H1 (cell line): ENCODE results near the gene MKKS. TPM values are rescaled to one million over a fixed set of nuclear protein-coding genes. Genes with fewer than 3 reads are reported as not detected.
A peak's percentile ranks its signal among the peaks of the same experiment; 100 is the strongest.

Experiments
- CTCF ChIA-PET: fragments of 300-600 bp; sonication (Branson Sonifier 250); formaldehyde crosslinking; loops from one replicate; lab custom pipeline; 2021; ENCODE audit not compliant: partially characterized antibody; lab: Charles Lee
- POLR2A ChIA-PET: fragments of 300-600 bp; sonication (Branson Sonifier 250); formaldehyde crosslinking; loops from one replicate; lab custom pipeline; 2021; ENCODE audit warnings: inconsistent platforms; ENCODE audit not compliant: partially characterized antibody; lab: Charles Lee
- DNase-seq, 2 experiments: peaks; one replicate each; pipeline versions ENCODE4 v3.0.0 to v3.0.0-alpha.2; 2010 to 2022; ENCODE audit warnings: low spot score in 2 of 2, low read depth in 1 of 2, mixed read lengths in 1 of 2
- FAIRE-seq: peaks from 2 replicates; lab custom pipeline; 2011; peaks lifted over from hg19 to GRCh38; lab: Jason Lieb, UNC
- H2AFZ ChIP-seq: 2 replicates; pipeline ENCODE4 v1.8.1; 2012; ENCODE audit warnings: low read length, inconsistent platforms
- H2AK5ac ChIP-seq: 2 replicates; pipeline ENCODE4 v1.6.1; 2013; ENCODE audit warnings: low read depth, low read length
- H2BK120ac ChIP-seq: replicated peaks from 2 replicates; pipeline ENCODE3; 2013; ENCODE audit warnings: low read depth, low read length, inconsistent platforms
- H2BK12ac ChIP-seq: 2 replicates; pipeline ENCODE4 v1.6.1; 2013; ENCODE audit warnings: low read depth, low read length
- H2BK15ac ChIP-seq: 2 replicates; pipeline ENCODE4 v1.6.1; 2013; ENCODE audit warnings: low read length
- H2BK20ac ChIP-seq: 2 replicates; pipeline ENCODE4 v1.6.1; 2013; ENCODE audit warnings: low read length
- H2BK5ac ChIP-seq: 2 replicates; pipeline ENCODE4 v1.6.1; 2013; ENCODE audit warnings: low read depth, low read length
- H3K14ac ChIP-seq: 2 replicates; pipeline ENCODE4 v1.6.1; 2013; ENCODE audit warnings: inconsistent platforms; ENCODE audit not compliant: insufficient read length
- H3K18ac ChIP-seq: 2 replicates; pipeline ENCODE4 v1.6.1; 2013; ENCODE audit warnings: low read length; ENCODE audit errors: extremely low read depth
- H3K23ac ChIP-seq: 2 replicates; pipeline ENCODE4 v1.6.1; 2013; ENCODE audit warnings: inconsistent platforms; ENCODE audit not compliant: insufficient read length
- H3K23me2 ChIP-seq: 2 replicates; pipeline ENCODE4 v1.6.1; 2013; ENCODE audit warnings: low read depth, low read length
- H3K27ac ChIP-seq: 2 replicates; pipeline ENCODE4 v1.6.1; 2011; ENCODE audit warnings: low read depth, low read length, inconsistent platforms
- H3K27me3 ChIP-seq, 4 experiments: replicated peaks in 1 of 4; 1 replicate in 1 of 4; 2 replicates in 3 of 4; pipeline versions ENCODE4 v1.6.1 to v1.8.1; 2011 to 2013; ENCODE audit warnings: low read length in 3 of 4, mild to moderate bottlenecking in 3 of 4, inconsistent platforms in 2 of 4, mixed read lengths in 2 of 4, moderate library complexity in 1 of 4; ENCODE audit not compliant: control insufficient read depth in 3 of 4, insufficient read depth in 3 of 4; ENCODE audit errors: extremely low read depth in 1 of 4
- H3K36me3 ChIP-seq, 4 experiments: 2 replicates each; pipeline versions ENCODE4 v1.6.1 to v1.8.1; 2011 to 2013; ENCODE audit warnings: mild to moderate bottlenecking in 4 of 4, low read length in 3 of 4, moderate library complexity in 2 of 4, control low read depth in 1 of 4, inconsistent platforms in 1 of 4; ENCODE audit not compliant: insufficient read depth in 4 of 4, control insufficient read depth in 2 of 4
- H3K4ac ChIP-seq: replicated peaks from 2 replicates; pipeline ENCODE3; 2013; ENCODE audit warnings: low read length, low read depth, mixed read lengths, inconsistent platforms; ENCODE audit not compliant: insufficient read length
- H3K4me1 ChIP-seq, 4 experiments: replicated peaks in 1 of 4; 1 replicate in 1 of 4; 2 replicates in 3 of 4; pipeline versions ENCODE4 v1.6.1 to v1.8.1; 2011 to 2013; ENCODE audit warnings: low read length in 3 of 4, inconsistent platforms in 2 of 4, mixed read lengths in 1 of 4; ENCODE audit not compliant: insufficient read depth in 4 of 4, control insufficient read depth in 3 of 4
- H3K4me2 ChIP-seq, 2 experiments: 2 replicates each; pipeline versions ENCODE4 v1.6.1 to v1.8.1; 2011 to 2013; ENCODE audit warnings: low read depth in 2 of 2, low read length in 2 of 2, control low read depth in 1 of 2, inconsistent platforms in 1 of 2, mild to moderate bottlenecking in 1 of 2; ENCODE audit not compliant: insufficient read depth in 1 of 2
- H3K4me3 ChIP-seq, 4 experiments: fragments of 200-600, 300-600 bp in 1 of 4; sonication (generic), shearing (Covaris generic), sonication (Bioruptor Twin) in 1 of 4; 2 replicates each; pipeline versions ENCODE4 v1.5.1 to v1.8.1; 2011 to 2016; ENCODE audit warnings: low read length in 4 of 4, low read depth in 3 of 4, control low read depth in 2 of 4, inconsistent platforms in 2 of 4, mild to moderate bottlenecking in 2 of 4, mixed read lengths in 1 of 4, moderate library complexity in 1 of 4; ENCODE audit not compliant: insufficient read depth in 2 of 4; ENCODE audit errors: extremely low read depth in 1 of 4
- H3K56ac ChIP-seq: replicated peaks from 2 replicates; pipeline ENCODE3; 2013; ENCODE audit warnings: low read depth, mild to moderate bottlenecking, mixed read lengths, low read length, inconsistent platforms; ENCODE audit not compliant: insufficient read length
- H3K79me1 ChIP-seq: 2 replicates; pipeline ENCODE4 v1.6.1; 2013; ENCODE audit warnings: low read depth, low read length, control low read depth
- H3K79me2 ChIP-seq, 2 experiments: 2 replicates each; pipeline versions ENCODE4 v1.6.1 to v1.8.1; 2012 to 2013; ENCODE audit warnings: low read length in 2 of 2, mild to moderate bottlenecking in 2 of 2, inconsistent platforms in 1 of 2; ENCODE audit not compliant: insufficient read depth in 2 of 2, control insufficient read depth in 1 of 2
- H3K9ac ChIP-seq, 4 experiments: replicated peaks in 1 of 4; 1 replicate in 1 of 4; 2 replicates in 3 of 4; pipeline versions ENCODE4 v1.6.1 to v1.8.1; 2011 to 2013; ENCODE audit warnings: low read depth in 3 of 4, low read length in 3 of 4, control low read depth in 2 of 4, mild to moderate bottlenecking in 2 of 4, moderate library complexity in 2 of 4, inconsistent platforms in 1 of 4; ENCODE audit errors: extremely low read depth in 1 of 4
- H3K9me3 ChIP-seq, 2 experiments: 2 replicates each; pipeline versions ENCODE4 v1.6.1 to v1.8.1; 2012 to 2013; ENCODE audit warnings: mild to moderate bottlenecking in 2 of 2, moderate library complexity in 2 of 2, control low read depth in 1 of 2, inconsistent platforms in 1 of 2, low read depth in 1 of 2, low read length in 1 of 2, mixed read lengths in 1 of 2; ENCODE audit not compliant: insufficient read depth in 2 of 2
- H4K20me1 ChIP-seq, 2 experiments: replicated peaks in 1 of 2; 2 replicates each; pipeline versions ENCODE3 to v1.8.1; 2011 to 2013; ENCODE audit warnings: inconsistent platforms in 2 of 2, low read length in 2 of 2, mild to moderate bottlenecking in 1 of 2; ENCODE audit not compliant: insufficient read depth in 2 of 2, control insufficient read depth in 1 of 2
- H4K5ac ChIP-seq: 2 replicates; pipeline ENCODE4 v1.6.1; 2013; ENCODE audit warnings: low read length, low read depth, mixed read lengths, inconsistent platforms; ENCODE audit not compliant: insufficient read length
- H4K8ac ChIP-seq: 2 replicates; pipeline ENCODE4 v1.8.0; 2013; ENCODE audit warnings: mild to moderate bottlenecking, moderate library complexity, low read length, inconsistent platforms; ENCODE audit not compliant: insufficient read depth; ENCODE audit errors: extremely low read depth
- H4K91ac ChIP-seq: replicated peaks from 2 replicates; pipeline ENCODE3; 2013; ENCODE audit warnings: low read length, mixed read lengths, inconsistent platforms; ENCODE audit not compliant: insufficient read length
- CBX5 ChIP-seq: fragments of 300-800, 300-1000 bp; sonication (generic); IDR thresholded peaks from 2 replicates; pipeline ENCODE4 v1.7.1; 2016; ENCODE audit warnings: antibody characterized with exemption, low read length, low read depth
- KDM1A ChIP-seq: fragments of 200-600, 300-600 bp; sonication (generic); IDR thresholded peaks from 2 replicates; pipeline ENCODE4 v1.7.1; 2016; ENCODE audit warnings: mild to moderate bottlenecking, low read length, borderline replicate concordance
- KDM4A ChIP-seq: IDR thresholded peaks from one replicate; pipeline ENCODE4 v1.7.1; 2012; ENCODE audit warnings: low read depth, mild to moderate bottlenecking, moderate library complexity, low read length, inconsistent platforms; ENCODE audit not compliant: severe bottlenecking
- NANOG ChIP-seq: IDR thresholded peaks from 2 replicates; pipeline ENCODE4 v1.6.1; 2011; ENCODE audit warnings: low read length, low read depth, mild to moderate bottlenecking, inconsistent platforms; ENCODE audit not compliant: insufficient read depth, poor library complexity, severe bottlenecking
- SUZ12 ChIP-seq: fragments of 200-600 bp; sonication (generic); IDR thresholded peaks from 2 replicates; pipeline ENCODE4 v1.6.1; 2012; ENCODE audit warnings: mild to moderate bottlenecking, inconsistent platforms, low read length, moderate library complexity, mixed read lengths
- TBP ChIP-seq: IDR thresholded peaks from 2 replicates; pipeline ENCODE4 v1.6.1; 2011; ENCODE audit warnings: low read depth, low read length, improper control_type of control experiment
- WGBS, 2 experiments: shearing (Covaris generic) in 1 of 2; methylation state at CpG; one replicate each; pipeline versions ENCODE4 v1.1.6 to v1.1.7; 2013 to 2015; ENCODE audit warnings: low lambda C conversion rate in 2 of 2, mixed read lengths in 2 of 2, inconsistent platforms in 1 of 2, low coverage in 1 of 2, missing lambda C conversion rate in 1 of 2; ENCODE audit not compliant: insufficient replicate concordance in 2 of 2, insufficient coverage in 1 of 2, insufficient read length in 1 of 2; ENCODE audit errors: extremely low coverage in 1 of 2, missing lambda C conversion rate in 1 of 2; 5-methylcytosine and 5-hydroxymethylcytosine counted together
- polyA plus RNA-seq, 7 experiments: library from polyadenylated mRNA; depleted of rRNA in 3 of 7; stranded (reverse) in 5 of 7; unstranded in 2 of 7; fragments of >200 nt in 5 of 7; fragments of 200-250 nt in 2 of 7; gene quantifications; 1 replicate in 5 of 7; 2 replicates in 1 of 7; 4 replicates in 1 of 7; pipeline versions ENCODE4 v1.2.1 to v1.2.3, GENCODE V29; 2011 to 2013; ENCODE audit warnings: missing spikeins in 2 of 7, mixed read lengths in 2 of 7
- total RNA-seq: library from RNA; stranded (reverse); fragmentation: NEBNext Ultra II Directional; extraction: Animal tissue kit (Norgen Biotek cat#: 25700); gene quantifications from 2 replicates; pipeline ENCODE4 v1.2.1, GENCODE V29; 2021
- TF ChIP-seq, protein P1 (sequence below): IDR thresholded peaks from 2 replicates; pipeline ENCODE4 v1.6.1; 2011; ENCODE audit warnings: low read depth, mild to moderate bottlenecking, low read length; ENCODE audit not compliant: insufficient read depth
- TF ChIP-seq, protein P2 (sequence below), 3 experiments: IDR thresholded peaks; 1 replicate in 2 of 3; 2 replicates in 1 of 3; pipeline versions ENCODE4 v1.5.1 to v1.6.1; 2011; ENCODE audit warnings: low read length in 3 of 3, mild to moderate bottlenecking in 3 of 3, inconsistent platforms in 2 of 3, low read depth in 1 of 3, moderate library complexity in 1 of 3; ENCODE audit not compliant: insufficient read depth in 1 of 3; ENCODE audit errors: control extremely low read depth in 1 of 3
- TF ChIP-seq, protein P3 (sequence below): IDR thresholded peaks from 2 replicates; pipeline ENCODE4 v1.6.1; 2012; ENCODE audit warnings: inconsistent platforms

Gene MKKS
- total and polyA plus RNA-seq, 2 of the 8 experiments (the other 6 are each of a cell fraction or from before 2014, with no cell fraction given): 15.9 to 24.8 TPM

DNA sequence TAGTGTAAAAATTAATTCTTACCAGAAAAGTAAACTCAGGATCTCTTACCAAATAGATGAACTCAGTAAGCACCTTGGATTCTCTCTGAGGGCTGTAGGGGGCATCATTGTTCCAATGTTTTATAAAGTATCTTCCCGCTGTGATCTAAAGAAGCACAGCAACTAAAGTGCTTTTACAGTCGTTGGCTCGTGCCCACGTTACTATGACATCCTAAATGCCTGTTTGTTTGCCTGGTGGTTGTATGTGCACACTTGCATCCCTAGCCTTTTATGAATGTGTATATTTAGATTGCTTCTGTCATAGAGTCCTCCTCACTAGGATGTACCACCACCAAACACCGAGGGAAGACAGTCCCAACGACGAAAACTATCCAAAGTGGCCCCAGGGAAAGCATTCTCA, 35.6 kb upstream of the MKKS start:
- ChIA-PET CTCF (interaction anchor here (0.6 to 2.5 kb wide), 3 partner anchors 9 to 66 kb away, joined by 3 to 15 read pairs (median 4); no protein-coding TSS in a partner anchor), POLR2A (no interaction called here)
- Histone ChIP-seq H3K9ac (no peak overlapping the region), H3K27me3 (no peaks in the 10 kb centered on the region), H3K79me1 (no peaks in the 10 kb centered on the region), H3K23me2 (no peaks in the 10 kb centered on the region), H3K79me2 (peaks cover 0 to 11% of the 10 kb centered on the region in 2 experiments; a peak in 2 of 4 replicates), H2AK5ac (no peak overlapping the region), H3K14ac (no peak overlapping the region), H3K4me3 (no peak overlapping the region; a peak in 1 of 8 replicates), H4K8ac (no peak overlapping the region), H2BK12ac (peak overlapping the region; percentile 70), H2BK5ac (0 out of 2 replicates have a peak overlapping the region, but pooled peaks have one; percentile 16), H3K27ac (no peak overlapping the region), H2AFZ (no peak overlapping the region), H3K23ac (no peak overlapping the region), H3K36me3 (no peaks in the 10 kb centered on the region), H2BK120ac (no peak overlapping the region), H4K91ac (no peak overlapping the region), H3K18ac (no peak overlapping the region; the same call in 1 of the 2 replicates), H2BK15ac (no peak overlapping the region), H2BK20ac (no peak overlapping the region), H3K4ac (no peak overlapping the region), H4K20me1 (no peaks in the 10 kb centered on the region), H4K5ac (no peak overlapping the region), H3K56ac (no peak overlapping the region), H3K4me2 (0 out of 4 replicates have a peak overlapping the region, but pooled peaks have one; percentile 16 to 22), H3K9me3 (no peaks in the 10 kb centered on the region), H3K4me1 (peaks cover 0 to 30% (median 22%) of the 10 kb centered on the region in 4 experiments; a peak in 6 of 7 replicates)
- 46% methylated on average over 7 of the region's 7 CpGs; no CpG with 5 or more reads in 1 of the 2 experiments for WGBS, 2 experiments
- DNase-seq (peak in 1 of 2 experiments; percentile 23), FAIRE-seq (peak; percentile 73)
- TF ChIP-seq KDM4A: no peak
- no peak for TF ChIP-seq CBX5
- TF ChIP-seq KDM1A: no peak
- TF ChIP-seq NANOG: peak; percentile 51
- TF ChIP-seq TBP: no peak
- TF ChIP-seq SUZ12: no peak
- TF ChIP-seq, protein P1, sequence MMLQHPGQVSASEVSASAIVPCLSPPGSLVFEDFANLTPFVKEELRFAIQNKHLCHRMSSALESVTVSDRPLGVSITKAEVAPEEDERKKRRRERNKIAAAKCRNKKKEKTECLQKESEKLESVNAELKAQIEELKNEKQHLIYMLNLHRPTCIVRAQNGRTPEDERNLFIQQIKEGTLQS: no peak
- TF ChIP-seq, protein P2, sequence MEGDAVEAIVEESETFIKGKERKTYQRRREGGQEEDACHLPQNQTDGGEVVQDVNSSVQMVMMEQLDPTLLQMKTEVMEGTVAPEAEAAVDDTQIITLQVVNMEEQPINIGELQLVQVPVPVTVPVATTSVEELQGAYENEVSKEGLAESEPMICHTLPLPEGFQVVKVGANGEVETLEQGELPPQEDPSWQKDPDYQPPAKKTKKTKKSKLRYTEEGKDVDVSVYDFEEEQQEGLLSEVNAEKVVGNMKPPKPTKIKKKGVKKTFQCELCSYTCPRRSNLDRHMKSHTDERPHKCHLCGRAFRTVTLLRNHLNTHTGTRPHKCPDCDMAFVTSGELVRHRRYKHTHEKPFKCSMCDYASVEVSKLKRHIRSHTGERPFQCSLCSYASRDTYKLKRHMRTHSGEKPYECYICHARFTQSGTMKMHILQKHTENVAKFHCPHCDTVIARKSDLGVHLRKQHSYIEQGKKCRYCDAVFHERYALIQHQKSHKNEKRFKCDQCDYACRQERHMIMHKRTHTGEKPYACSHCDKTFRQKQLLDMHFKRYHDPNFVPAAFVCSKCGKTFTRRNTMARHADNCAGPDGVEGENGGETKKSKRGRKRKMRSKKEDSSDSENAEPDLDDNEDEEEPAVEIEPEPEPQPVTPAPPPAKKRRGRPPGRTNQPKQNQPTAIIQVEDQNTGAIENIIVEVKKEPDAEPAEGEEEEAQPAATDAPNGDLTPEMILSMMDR (IDR thresholded peaks at IDR 0.05; ENCODE audit: control extremely low read depth in 1 of 3, insufficient read depth in 1 of 3, low read depth in 1 of 3, low read length in 3 of 3): peak in 2 of 3 experiments; percentile 57 to 66; a peak in 2 of 4 replicates
- TF ChIP-seq, protein P3, sequence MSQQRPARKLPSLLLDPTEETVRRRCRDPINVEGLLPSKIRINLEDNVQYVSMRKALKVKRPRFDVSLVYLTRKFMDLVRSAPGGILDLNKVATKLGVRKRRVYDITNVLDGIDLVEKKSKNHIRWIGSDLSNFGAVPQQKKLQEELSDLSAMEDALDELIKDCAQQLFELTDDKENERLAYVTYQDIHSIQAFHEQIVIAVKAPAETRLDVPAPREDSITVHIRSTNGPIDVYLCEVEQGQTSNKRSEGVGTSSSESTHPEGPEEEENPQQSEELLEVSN: no peak
